Mesenteric fat pad (tissue), 1 donor: Measurements from ENCODE around the gene NFKBIE. TPM values are rescaled to one million over a fixed set of nuclear protein-coding genes. Genes with fewer than 3 reads are reported as not detected.
"Not testable (repeated sequence)": the region's sequence is repeated elsewhere in the genome, so short reads cannot be mapped to it uniquely, and the experiment has no call there.

Experiments
- DNase-seq: peaks from one replicate; pipeline ENCODE4 v3.0.0-alpha.2; 2020; ENCODE audit warnings: low spot score
- total RNA-seq: library from RNA; stranded (reverse); fragmentation: NEBNext Ultra II Directional; extraction: Animal tissue kit (Norgen Biotek cat#: 25700); gene quantifications from one replicate; pipeline ENCODE4 v1.2.1, GENCODE V29; 2021
- donor health status: DM: yes; HTN: yes; CAD: no.

NFKBIE gene
- total RNA-seq, 1 donor from 2014 or later = 6.6 TPM

DNA sequence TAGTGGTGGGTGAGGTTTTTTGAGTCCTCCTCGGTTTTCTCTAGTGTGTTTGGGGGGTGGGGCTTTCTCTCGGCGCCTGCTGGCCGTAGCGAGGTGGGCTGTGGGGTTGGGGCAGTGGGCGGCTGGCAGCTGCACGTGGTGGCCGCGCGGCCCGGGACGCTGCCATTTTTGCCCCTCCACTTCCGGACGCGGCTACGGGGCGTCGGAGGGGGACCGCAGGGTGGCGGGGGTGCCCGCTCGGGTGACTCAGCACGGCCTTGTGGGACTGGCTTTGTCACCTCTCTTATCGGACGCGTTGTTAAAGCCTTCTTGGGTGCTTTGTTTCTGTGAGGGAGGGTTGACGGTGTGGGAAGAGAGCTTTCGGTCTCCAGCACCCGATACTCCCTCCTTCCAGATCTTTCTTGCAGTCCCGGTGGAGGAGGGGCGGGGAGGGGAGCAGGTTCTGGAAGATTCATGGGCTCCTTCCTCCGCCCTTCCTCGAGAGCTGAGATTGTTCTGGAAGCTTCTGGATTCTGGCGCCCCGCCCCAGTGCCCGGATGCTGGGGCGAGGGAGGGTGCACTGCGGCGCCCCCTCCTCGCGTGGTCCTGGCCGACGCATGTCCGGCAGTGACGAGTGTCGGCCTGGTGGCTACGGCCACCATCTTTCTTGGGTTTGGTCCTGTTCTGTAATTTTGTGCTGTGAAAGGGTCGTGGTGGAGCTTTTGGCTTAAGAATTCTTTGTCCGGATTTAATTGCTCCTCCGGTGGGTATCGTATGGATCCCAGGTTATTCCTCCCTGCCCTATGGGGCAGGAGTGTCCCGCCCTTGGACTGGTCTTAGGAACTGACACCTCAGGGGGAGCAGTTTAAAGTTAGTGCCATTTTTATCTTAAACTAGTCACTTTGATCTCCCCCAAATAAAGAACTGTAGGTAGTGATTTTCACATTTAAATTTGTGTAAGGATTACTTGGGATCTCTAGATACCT, 17.7 kb downstream of the NFKBIE start:
- peak; percentile 94 for DNase-seq

DNA sequence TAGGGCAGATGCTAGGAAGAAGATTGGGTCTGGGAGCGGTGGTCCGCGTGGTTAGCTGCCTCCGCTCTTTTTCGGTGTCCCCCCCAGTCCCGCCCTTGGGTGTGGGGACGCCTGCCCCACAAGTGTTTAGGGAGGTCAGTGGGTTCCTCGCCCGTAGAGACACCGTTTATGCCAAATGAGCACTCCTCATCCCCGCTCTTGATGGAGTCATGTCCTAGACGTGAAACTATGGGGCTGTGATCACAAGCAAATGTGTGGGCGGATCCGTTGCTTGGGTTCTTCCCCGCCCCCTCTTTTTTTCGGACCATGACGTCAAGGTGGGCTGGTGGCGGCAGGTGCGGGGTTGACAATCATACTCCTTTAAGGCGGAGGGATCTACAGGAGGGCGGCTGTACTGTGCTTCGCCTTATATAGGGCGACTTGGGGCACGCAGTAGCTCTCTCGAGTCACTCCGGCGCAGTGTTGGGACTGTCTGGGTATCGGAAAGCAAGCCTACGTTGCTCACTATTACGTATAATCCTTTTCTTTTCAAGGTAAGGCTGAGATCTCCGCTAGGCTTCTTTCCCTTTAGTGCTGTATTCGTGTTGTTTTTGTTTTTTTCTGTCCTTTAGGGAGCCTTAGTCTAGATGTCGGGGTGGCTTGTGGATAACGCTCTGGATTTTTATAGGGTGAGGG, 18.6 kb downstream of the NFKBIE start, which contains the start of gene HSP90AB1:
Gene HSP90AB1, plus strand, starts transcription at position 439 of the 675 bp plus-strand sequence. CDS start 1,529 bp downstream, outside the sequence.
- peak; percentile 95 for DNase-seq

DNA sequence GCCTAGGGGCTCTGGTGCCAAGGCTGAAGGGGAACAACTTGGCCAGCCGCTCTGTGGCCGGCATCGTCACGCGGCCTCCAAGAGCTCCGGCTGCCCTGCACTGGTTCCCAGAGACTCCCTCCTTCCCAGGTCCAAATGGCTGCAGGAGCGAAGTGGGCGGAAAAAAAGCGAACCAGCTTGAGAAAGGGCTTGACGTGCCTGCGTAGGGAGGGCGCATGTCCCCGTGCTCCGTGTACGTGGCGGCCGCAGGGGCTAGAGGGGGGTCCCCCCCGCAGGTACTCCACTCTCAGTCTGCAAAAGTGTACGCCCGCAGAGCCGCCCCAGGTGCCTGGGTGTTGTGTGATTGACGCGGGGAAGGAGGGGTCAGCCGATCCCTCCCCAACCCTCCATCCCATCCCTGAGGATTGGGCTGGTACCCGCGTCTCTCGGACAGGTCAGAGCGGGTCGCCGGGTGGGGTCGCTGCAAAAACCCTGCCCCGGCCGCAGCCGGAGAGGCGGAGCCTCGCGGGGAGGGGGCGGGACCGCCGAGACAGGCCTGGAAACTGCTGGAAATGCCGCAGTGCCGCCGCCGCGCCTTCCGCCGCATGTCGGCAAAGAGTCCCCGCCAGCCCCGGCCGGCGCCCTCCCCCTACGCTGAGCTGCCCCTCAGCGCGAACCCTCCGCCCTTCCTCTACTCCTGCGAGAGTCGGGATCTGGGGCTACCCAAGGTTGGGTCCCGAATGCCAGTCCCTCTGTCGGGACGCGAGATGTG, 19.3 kb downstream of the NFKBIE start:
- DNase-seq = peak; percentile 97

DNA sequence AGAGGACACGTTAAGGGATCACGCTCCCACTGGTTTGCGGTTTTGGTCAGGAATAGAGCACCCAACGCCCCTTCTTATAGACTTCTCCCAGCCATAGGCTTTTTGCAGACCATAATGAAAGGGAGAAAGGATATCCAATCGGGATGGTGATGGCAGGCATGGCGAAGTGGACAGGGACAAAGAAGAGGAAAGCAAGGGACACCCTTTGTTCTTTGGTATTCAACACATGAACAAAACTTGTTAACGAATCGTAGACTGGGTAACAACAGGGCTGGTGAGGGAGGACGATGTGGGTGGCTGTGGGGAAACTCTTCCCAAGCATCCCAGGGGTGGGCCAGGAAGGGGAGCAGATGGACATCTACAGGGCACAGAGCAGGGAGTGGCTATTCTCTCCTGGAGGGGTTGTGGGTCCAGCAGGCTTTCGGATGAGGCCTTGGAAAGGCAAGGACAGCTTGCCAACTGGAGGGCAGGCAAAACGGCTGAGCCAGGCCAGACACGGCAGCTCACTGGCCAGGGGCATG, 19.9 kb downstream of the NFKBIE start:
- no peak for DNase-seq

DNA sequence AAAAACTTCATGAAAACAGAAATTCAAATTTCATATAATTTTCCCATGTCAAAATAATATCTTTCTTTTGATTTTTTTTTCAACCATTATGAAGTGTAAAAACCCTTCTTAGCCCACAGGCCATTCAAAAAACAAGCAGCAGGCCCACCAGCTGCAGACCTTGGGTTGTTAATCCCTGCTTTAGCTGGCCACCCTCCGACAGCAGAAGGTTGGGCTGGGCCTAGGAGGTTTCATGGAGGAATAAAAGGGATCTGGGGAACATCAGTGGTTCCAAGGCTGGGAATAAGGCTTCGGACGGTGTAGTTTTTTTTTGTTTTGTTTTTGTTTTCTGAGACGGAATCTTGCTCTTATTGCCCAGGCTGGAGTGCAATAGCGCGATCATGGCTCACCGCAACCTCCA, 22.0 kb downstream of the NFKBIE start:
- DNase-seq = no peak

DNA sequence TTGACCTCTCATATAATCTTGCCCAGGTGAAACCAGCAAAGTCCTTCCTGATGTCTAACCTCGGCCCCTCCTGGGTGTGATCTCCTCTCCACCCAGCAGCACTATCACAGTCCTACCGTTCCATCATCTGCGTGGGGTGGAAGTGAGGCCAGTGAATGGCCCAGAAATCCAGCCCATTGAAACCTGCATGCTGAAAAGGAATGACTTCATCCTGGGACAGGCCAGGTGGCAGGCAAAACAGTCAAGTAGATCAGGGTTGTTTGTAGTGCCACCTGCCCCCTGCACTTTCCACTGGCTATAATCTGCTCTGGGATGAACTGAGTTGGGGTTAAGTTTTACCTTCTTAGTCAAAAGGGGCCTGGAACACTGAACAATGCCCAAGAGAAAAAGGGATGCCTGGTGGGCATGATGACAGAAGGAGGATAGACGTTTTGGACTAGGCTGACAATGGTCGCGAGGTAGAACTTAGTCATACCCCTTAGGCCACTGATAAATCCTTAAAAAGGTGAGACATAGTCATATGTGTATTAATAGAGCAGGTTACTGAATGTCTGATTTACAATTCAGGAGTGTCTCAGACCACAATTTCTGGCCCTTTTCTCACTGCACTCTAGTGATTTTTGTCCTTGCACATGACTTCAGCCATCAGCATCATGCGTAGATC, 26.5 kb downstream of the NFKBIE start:
- no peak for DNase-seq

DNA sequence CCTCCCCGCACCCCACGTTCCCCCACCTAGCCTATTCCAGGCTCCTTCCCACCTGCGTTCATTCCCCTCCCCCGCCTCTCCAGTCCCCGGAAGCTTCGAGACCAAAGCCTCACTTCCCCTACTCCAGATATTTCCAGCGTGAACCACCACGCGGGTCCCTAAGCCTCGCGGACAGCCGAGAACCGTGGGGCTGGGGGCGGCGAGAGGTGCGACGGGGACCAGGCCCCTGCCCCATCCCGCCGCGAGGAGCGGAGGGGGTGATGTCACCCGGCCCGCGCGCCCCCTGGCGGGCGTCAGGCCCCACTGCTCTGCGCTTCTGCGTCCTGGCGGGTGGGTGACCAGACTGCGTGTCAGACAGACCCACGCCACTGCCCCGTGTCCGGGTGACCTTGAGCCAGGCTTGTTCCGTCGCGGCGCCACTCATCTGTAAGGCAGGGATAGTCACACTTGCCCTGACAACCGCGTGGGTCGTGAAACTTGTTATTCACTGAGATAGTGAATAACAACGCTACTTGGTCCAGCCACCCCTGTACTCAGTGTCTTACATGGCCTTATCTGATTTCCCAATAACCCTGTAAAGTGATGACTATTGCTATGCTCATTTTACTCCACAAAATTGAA, 27.4 kb downstream of the NFKBIE start:
- DNase-seq = peak; percentile 95

DNA sequence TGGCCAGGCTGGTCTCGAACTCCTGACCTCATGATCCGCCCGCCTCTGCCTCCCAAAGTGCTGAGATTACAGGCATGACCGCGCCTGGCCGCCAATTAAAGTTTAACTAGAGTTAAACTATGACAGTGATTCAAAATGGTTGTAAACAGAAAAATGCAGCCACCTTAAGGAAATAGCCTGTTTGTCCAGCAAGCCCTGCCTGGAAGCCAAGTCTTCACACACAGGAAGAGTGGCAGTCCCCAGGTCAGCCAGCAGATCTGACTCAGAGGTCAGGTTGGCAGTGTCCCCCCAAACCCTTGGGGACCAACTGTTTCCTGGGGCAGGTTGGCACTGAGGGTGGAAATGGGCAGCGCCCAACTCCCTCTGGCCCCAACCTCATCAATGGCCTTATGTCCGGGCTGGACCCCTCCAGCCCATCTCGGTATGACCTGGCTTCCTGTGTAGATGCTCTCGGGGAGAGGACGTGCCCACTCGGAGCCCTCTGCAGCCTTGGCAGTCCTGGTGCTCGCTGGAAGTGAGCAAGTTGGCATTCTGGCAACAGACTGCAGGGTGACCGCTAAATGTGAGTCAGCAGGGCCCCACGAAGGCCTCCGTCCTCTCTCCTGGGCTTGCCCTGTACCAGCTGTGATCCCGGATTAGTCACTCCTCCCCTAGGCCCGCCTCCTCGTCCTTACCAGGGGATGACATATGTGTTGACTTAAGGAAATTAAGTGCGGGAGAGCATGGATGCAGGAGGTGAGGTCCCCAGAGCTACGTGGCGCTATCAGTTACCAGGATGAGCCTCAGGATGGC, 28.1 kb downstream of the NFKBIE start:
- peak; percentile 95 for DNase-seq

DNA sequence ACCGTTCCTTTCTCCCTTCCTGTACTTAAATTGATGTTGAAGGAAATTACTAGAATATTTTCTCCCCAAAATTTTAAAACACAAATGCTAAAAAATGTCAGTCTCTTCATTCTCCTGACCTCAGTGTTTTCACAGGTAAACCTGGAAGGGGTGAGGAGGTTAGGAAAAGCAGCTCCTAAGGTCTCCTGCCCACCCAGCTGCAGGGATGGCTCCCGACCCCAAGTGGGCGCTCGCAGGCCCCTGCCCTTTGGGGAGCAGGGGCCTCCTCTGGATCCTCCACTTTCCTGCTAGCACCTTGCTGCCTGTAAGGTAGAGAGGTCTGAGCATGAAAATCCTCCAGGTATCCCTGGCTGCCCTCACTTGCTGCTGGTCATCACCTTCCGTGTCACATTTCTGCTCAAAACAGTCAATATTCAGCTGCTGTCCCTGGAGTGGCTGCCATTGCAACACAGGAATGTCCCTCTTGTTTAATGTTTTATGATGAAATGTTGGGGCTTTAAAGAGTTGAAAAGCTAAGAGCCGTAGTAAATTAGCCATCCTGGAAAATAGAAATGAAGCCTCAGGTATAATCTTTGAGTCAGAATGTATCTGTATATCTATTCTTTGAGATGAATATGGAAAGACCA, 29.3 kb downstream of the NFKBIE start:
- DNase-seq = no peak

DNA sequence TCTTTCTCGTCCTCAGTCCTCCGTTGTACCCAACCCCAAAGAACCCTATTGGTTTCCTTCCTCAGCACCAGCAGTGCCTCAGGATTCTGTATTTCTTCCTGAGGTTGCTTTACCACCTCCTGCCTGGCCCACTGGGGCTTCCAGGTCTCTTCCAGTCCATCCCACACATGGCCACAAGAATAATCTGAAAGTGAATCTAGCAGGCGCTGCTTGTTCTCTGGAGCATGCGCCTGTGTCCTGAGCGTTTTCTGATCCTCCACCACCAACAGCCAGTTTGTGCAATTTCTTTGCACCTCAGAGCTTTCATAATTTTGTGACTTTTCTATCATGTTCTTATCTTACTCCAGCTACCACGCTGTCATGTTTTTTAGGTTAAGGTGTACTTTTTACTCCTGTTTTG, 30.1 kb downstream of the NFKBIE start:
- DNase-seq = no peak

DNA sequence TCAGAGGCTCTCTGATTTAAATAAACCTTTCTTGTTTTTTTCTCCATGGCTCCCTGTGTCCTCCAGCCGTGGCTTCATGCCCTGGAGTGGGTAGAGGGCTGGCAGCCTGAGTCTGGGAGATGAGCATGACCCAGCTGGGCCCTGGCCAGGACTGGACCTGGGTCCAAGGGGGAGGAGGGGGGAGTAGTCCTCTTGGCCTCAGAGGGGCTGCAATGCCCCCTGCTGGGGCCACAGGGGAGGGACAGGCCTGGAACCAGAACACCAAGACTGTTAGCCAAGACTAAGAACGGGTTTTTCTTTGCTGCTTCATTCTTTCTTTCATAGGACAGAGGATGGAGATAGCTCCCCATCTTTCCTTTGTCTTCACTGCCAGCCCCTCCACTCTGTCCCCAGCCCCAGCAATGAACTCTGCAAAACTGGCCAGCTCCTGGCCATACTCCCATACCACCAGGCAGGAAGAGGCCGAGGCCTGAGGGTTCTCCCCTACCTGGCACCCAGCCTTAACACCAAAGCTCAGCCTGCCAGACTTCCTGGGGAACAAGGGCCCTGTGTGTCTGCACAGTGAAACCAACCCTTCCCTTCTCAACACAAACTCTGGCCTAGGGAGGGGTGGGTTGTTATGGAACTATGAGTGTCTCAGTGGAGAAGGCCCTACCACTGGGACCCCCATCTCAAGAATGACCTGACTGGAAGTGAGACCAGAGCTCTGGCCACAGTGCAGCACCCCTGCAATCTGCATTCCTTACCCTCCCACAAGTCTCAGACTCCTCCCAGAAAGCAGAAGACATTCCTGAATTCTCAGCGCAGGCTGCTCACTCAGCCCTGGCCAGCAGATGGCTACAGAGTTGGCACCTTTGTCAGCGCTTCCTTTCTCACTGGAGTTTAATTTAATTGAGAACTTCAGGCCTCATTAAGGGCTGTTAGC, 31.0 kb downstream of the NFKBIE start:
- DNase-seq = no peak

DNA sequence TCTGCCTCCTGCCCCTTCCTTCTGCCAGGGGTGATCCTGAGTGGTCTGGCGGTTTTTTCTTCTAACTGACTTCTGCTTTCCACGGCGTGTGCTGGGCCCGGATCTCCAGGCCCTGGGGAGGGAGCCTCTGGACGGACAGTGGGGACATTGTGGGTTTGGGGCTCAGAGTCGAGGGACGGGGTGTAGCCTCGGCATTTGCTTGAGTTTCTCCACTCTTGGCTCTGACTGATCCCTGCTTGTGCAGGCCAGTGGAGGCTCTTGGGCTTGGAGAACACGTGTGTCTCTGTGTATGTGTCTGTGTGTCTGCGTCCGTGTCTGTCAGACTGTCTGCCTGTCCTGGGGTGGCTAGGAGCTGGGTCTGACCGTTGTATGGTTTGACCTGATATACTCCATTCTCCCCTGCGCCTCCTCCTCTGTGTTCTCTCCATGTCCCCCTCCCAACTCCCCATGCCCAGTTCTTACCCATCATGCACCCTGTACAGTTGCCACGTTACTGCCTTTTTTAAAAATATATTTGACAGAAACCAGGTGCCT, 31.7 kb downstream of the NFKBIE start:
- DNase-seq = no peak

DNA sequence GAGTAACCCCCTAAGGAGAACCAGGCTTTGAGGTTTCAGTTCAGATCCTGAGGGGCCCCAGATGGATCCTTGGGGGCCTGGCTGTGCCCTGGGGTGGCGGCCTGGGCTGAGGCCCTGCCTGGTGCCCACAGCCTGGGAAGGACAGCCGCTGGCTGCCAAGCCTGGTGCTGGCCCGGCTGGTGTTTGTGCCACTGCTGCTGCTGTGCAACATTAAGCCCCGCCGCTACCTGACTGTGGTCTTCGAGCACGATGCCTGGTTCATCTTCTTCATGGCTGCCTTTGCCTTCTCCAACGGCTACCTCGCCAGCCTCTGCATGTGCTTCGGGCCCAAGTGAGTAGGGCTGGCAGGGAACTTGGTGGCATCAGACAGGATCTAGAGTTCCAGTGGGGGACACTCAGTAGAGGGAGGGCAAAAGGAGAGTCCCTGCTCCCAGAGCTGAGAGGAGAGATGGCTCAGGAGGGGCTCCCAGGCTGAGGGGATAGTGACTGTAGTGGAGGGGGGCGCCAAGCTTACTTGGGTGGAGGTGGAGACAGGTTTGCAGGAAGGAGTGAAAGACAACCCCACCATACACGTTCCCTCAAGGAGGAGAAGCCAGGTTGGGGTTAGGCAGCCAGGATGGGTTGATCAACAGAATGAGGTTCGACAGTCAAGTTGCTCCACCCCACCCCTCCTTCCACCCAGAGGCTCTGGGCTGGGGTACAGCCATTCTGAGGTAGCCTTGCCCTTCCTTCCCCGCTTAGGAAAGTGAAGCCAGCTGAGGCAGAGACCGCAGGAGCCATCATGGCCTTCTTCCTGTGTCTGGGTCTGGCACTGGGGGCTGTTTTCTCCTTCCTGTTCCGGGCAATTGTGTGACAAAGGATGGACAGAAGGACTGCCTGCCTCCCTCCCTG, 32.4 kb downstream of the NFKBIE start:
- DNase-seq = no peak

DNA sequence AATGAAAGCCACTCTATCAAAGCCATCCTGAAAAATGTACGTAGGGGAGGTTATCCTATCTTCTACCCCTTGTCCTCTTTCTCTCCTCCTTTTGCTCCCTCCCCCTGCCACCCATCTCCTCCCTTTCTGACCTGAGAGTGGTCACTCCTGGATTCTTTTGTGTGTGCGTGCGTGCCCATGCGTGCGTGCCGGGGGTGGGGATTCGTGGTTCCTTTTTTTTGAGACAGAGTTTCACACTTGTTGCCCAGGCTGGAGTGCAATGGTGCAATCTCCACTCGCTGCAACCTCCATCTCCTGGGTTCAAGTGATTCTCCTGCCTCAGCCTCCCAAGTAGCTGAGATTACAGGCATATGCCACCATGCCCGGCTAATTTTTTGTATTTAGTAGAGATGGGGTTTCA, 33.9 kb downstream of the NFKBIE start:
- DNase-seq = not testable (repeated sequence)

DNA sequence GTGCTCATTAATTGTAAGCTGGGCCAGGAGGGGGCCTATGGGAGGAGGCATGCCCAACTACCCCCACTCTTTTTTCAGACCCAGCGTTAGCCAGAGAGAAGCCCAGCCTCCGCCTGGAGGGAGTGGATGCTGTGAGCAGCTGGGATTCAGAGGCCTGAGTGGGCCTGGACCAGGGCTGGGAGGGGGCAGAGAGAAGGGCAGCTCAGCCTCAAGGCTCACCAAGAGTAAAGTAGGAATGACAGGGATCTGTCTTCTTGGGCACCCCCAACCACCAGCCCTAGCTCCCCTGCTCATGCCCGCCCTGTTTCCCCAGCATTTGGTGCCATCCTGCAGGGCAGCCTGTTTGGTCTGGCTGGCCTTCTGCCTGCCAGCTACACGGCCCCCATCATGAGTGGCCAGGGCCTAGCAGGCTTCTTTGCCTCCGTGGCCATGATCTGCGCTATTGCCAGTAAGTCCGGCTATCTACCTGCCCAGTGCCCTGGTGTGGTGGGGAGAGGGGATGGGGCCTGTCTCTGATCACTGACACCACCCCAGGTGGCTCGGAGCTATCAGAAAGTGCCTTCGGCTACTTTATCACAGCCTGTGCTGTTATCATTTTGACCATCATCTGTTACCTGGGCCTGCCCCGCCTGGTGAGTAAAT, 35.2 kb downstream of the NFKBIE start:
- no peak for DNase-seq
